H9 (cell line): ENCODE measurements around the gene RFTN2. TPM values are rescaled to one million over a fixed set of nuclear protein-coding genes. Genes with fewer than 3 reads are reported as not detected.
"Not testable (repeated sequence)": the region's sequence is repeated elsewhere in the genome, so short reads cannot be mapped to it uniquely, and the experiment has no call there.

Source experiments
- DNase-seq: peaks from one replicate; pipeline ENCODE4 v3.0.0-alpha.2; 2017
- H2AFZ ChIP-seq: one replicate; pipeline ENCODE4 v1.6.1; 2013; ENCODE audit warnings: mild to moderate bottlenecking, low read length, control low read depth, moderate library complexity
- H2AK5ac ChIP-seq: 2 replicates; pipeline ENCODE4 v1.6.1; 2013; ENCODE audit warnings: low read length, control low read depth, mixed read lengths; ENCODE audit not compliant: insufficient read length
- H2BK120ac ChIP-seq: one replicate; pipeline ENCODE4 v1.6.1; 2013; ENCODE audit warnings: low read depth, mild to moderate bottlenecking, low read length, control low read depth, inconsistent platforms; ENCODE audit not compliant: poor library complexity, severe bottlenecking
- H2BK12ac ChIP-seq: 2 replicates; pipeline ENCODE4 v1.6.1; 2013; ENCODE audit warnings: low read length, control low read depth, mixed read lengths, low read depth; ENCODE audit not compliant: insufficient read length
- H2BK15ac ChIP-seq: 2 replicates; pipeline ENCODE4 v1.6.1; 2013; ENCODE audit warnings: low read depth, low read length, control low read depth
- H2BK20ac ChIP-seq: one replicate; pipeline ENCODE4 v1.6.1; 2013; ENCODE audit warnings: low read depth, mild to moderate bottlenecking, low read length, control low read depth, inconsistent platforms; ENCODE audit not compliant: poor library complexity, severe bottlenecking
- H2BK5ac ChIP-seq: 2 replicates; pipeline ENCODE4 v1.6.1; 2013; ENCODE audit warnings: low read length, control low read depth, mixed read lengths; ENCODE audit not compliant: insufficient read length
- H3K14ac ChIP-seq: 2 replicates; pipeline ENCODE4 v1.6.1; 2013; ENCODE audit warnings: low read length, control low read depth; ENCODE audit not compliant: insufficient read depth
- H3K18ac ChIP-seq: 2 replicates; pipeline ENCODE4 v1.6.1; 2013; ENCODE audit warnings: low read depth, mild to moderate bottlenecking, mixed read lengths, low read length, control low read depth; ENCODE audit not compliant: insufficient read length
- H3K23ac ChIP-seq: 2 replicates; pipeline ENCODE4 v1.6.1; 2013; ENCODE audit warnings: low read length, control low read depth, mixed read lengths, low read depth; ENCODE audit not compliant: insufficient read length
- H3K23me2 ChIP-seq: 2 replicates; pipeline ENCODE4 v1.6.1; 2013; ENCODE audit warnings: low read depth, mild to moderate bottlenecking, mixed read lengths, low read length, control low read depth; ENCODE audit not compliant: insufficient read length, poor library complexity, severe bottlenecking
- H3K27ac ChIP-seq: 2 replicates; pipeline ENCODE4 v1.5.1; 2013; ENCODE audit warnings: low read length, control low read depth, mixed read lengths, low read depth; ENCODE audit not compliant: insufficient read length
- H3K27me3 ChIP-seq: 2 replicates; pipeline ENCODE4 v1.6.1; 2013; ENCODE audit warnings: low read length, control low read depth, inconsistent platforms; ENCODE audit not compliant: insufficient read depth
- H3K4ac ChIP-seq: 2 replicates; pipeline ENCODE4 v1.6.1; 2013; ENCODE audit warnings: low read depth, mild to moderate bottlenecking, control low read depth, inconsistent platforms, low read length, moderate library complexity
- H3K4me1 ChIP-seq: 2 replicates; pipeline ENCODE4 v1.6.1; 2013; ENCODE audit warnings: low read length, control low read depth, inconsistent platforms; ENCODE audit not compliant: insufficient read depth
- H3K4me2 ChIP-seq: 2 replicates; pipeline ENCODE4 v1.6.1; 2013; ENCODE audit warnings: low read length, control low read depth, mixed read lengths; ENCODE audit not compliant: insufficient read length, insufficient read depth
- H3K56ac ChIP-seq: 2 replicates; pipeline ENCODE4 v1.6.1; 2013; ENCODE audit warnings: low read depth, mild to moderate bottlenecking, mixed read lengths, low read length, control low read depth; ENCODE audit not compliant: insufficient read length
- H3K79me1 ChIP-seq: 2 replicates; pipeline ENCODE4 v1.6.1; 2013; ENCODE audit warnings: low read depth, mild to moderate bottlenecking, moderate library complexity, low read length, control low read depth, inconsistent platforms; ENCODE audit not compliant: insufficient read depth, poor library complexity, severe bottlenecking
- H3K79me2 ChIP-seq: 2 replicates; pipeline ENCODE4 v1.6.1; 2013; ENCODE audit warnings: low read length, control low read depth, inconsistent platforms; ENCODE audit not compliant: insufficient read depth
- H3K9ac ChIP-seq: 2 replicates; pipeline ENCODE4 v1.6.1; 2013; ENCODE audit warnings: low read length, control low read depth, mixed read lengths; ENCODE audit not compliant: insufficient read length; ENCODE audit errors: extremely low read depth
- H3K9me3 ChIP-seq: one replicate; pipeline ENCODE4 v1.6.1; 2013; ENCODE audit warnings: low read depth, low read length, inconsistent platforms; ENCODE audit not compliant: control insufficient read depth
- H3T11ph ChIP-seq: one replicate; pipeline ENCODE4 v1.6.1; 2013; ENCODE audit warnings: mild to moderate bottlenecking, low read length, control low read depth, inconsistent platforms
- H4K20me1 ChIP-seq: one replicate; pipeline ENCODE4 v1.6.1; 2013; ENCODE audit not compliant: control insufficient read depth, insufficient read length, insufficient read depth
- H4K5ac ChIP-seq: 2 replicates; pipeline ENCODE4 v1.6.1; 2013; ENCODE audit warnings: low read depth, mild to moderate bottlenecking, mixed read lengths, low read length, control low read depth; ENCODE audit not compliant: insufficient read length
- H4K8ac ChIP-seq: replicated peaks from 2 replicates; pipeline ENCODE4 v1.6.1; 2013; ENCODE audit warnings: low read length, control low read depth, mixed read lengths, low read depth; ENCODE audit not compliant: insufficient read length
- H4K91ac ChIP-seq: 2 replicates; pipeline ENCODE4 v1.6.1; 2013; ENCODE audit warnings: low read depth, mild to moderate bottlenecking, moderate library complexity, mixed read lengths, low read length, control low read depth; ENCODE audit not compliant: insufficient read length
- H3K27ac Mint-ChIP-seq, 3 experiments: 2 replicates in 2 of 3; 3 replicates in 1 of 3; pipeline ENCODE4 v1.8.0; 2020 to 2021; ENCODE audit warnings: mixed read lengths in 3 of 3, mild to moderate bottlenecking in 1 of 3, moderate library complexity in 1 of 3
- H3K27me3 Mint-ChIP-seq: 2 replicates; pipeline ENCODE4 v1.8.0; 2021; ENCODE audit warnings: low read depth, mild to moderate bottlenecking, moderate library complexity, mixed read lengths
- H3K36me3 Mint-ChIP-seq, 3 experiments: 2 replicates in 2 of 3; 3 replicates in 1 of 3; pipeline ENCODE4 v1.8.0; 2020 to 2021; ENCODE audit warnings: low read depth in 3 of 3, mixed read lengths in 3 of 3; ENCODE audit not compliant: insufficient read depth in 1 of 3
- H3K4me1 Mint-ChIP-seq, 2 experiments: 2 replicates each; pipeline ENCODE4 v1.8.0; 2020; ENCODE audit warnings: mixed read lengths in 2 of 2
- H3K4me3 Mint-ChIP-seq, 2 experiments: 2 replicates in 1 of 2; 3 replicates in 1 of 2; pipeline ENCODE4 v1.8.0; 2020 to 2021; ENCODE audit warnings: mild to moderate bottlenecking in 2 of 2, mixed read lengths in 2 of 2, moderate library complexity in 1 of 2
- H3K9me3 Mint-ChIP-seq, 2 experiments: 2 replicates in 1 of 2; 3 replicates in 1 of 2; pipeline ENCODE4 v1.8.0; 2020; ENCODE audit warnings: mild to moderate bottlenecking in 2 of 2, mixed read lengths in 2 of 2, moderate library complexity in 1 of 2
- WGBS: extraction: QIAGEN DNeasy Blood & Tissue Kit; methylation state at CpG from one replicate; pipeline ENCODE4 v1.1.7; 2013; ENCODE audit warnings: missing lambda C conversion rate, low lambda C conversion rate, mixed read lengths; ENCODE audit not compliant: insufficient read length; ENCODE audit errors: extremely low coverage; 5-methylcytosine and 5-hydroxymethylcytosine counted together
- total RNA-seq: library from RNA; stranded (reverse); gene quantifications from 2 replicates; pipeline ENCODE4 v1.2.1, GENCODE V29; 2021
- TF ChIP-seq, protein P1 (sequence below): fragments of 200-600 bp; sonication (generic); conservative IDR thresholded peaks from 3 replicates; pipeline ENCODE4 v1.8.0; 2021; ENCODE audit warnings: antibody characterized with exemption, mild to moderate bottlenecking

The RFTN2 gene
- total RNA-seq, 1 experiment from 2014 or later: 0.28 TPM

DNA sequence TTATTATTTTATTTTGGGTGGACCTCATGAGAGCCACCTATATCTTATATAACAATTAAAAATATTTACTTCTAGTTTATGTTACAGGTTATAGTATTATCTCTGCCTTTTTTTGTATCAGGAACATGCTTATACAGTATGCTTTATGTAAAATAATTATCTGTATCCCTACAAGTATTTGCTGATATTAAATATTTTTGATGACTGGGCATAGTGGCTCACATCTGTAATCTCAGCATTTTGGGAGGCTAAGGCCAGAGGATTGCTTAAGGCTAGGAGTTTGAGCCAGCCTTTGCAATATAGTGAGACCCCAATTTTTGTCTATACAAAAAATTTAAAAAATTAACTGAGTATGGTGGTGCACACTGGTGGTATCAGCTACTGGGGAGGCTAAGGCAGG is 119.9 kb downstream of the RFTN2 start:
- H2BK15ac ChIP-seq: no peak overlapping the region
- no peak overlapping the region for H2BK5ac ChIP-seq
- no peak overlapping the region for H3K18ac ChIP-seq
- no peak overlapping the region for H3K4ac ChIP-seq
- no peak overlapping the region for H2BK20ac ChIP-seq
- H3K9ac ChIP-seq: no peak overlapping the region
- no peak overlapping the region for H2BK120ac ChIP-seq
- no peak overlapping the region for H4K5ac ChIP-seq
- H3K79me1 ChIP-seq: no peaks in the 10 kb centered on the region
- 0 out of 7 replicates have a peak overlapping the region, but pooled peaks of 1 of the 3 experiments have one; percentile 48 for H3K27ac Mint-ChIP-seq
- no peak overlapping the region for H4K8ac ChIP-seq
- H3K9me3 ChIP-seq: no peaks in the 10 kb centered on the region
- H3K23ac ChIP-seq: no peak overlapping the region
- no peak overlapping the region for H3K4me3 Mint-ChIP-seq
- H4K91ac ChIP-seq: no peak overlapping the region
- H3K4me1 ChIP-seq: no peaks in the 10 kb centered on the region
- DNase-seq: no peak
- H3K27me3 Mint-ChIP-seq: no peaks in the 10 kb centered on the region
- no peaks in the 10 kb centered on the region for H3K9me3 Mint-ChIP-seq
- H3T11ph ChIP-seq: no peak overlapping the region
- peaks cover 9 to 39% (median 16%) of the 10 kb centered on the region in 3 experiments; a peak in 6 of 7 replicates for H3K36me3 Mint-ChIP-seq
- H3K27me3 ChIP-seq: no peaks in the 10 kb centered on the region
- no peaks in the 10 kb centered on the region for H4K20me1 ChIP-seq
- H2AK5ac ChIP-seq: no peak overlapping the region
- no peak overlapping the region for H2BK12ac ChIP-seq
- H3K4me2 ChIP-seq: no peak overlapping the region
- no peaks in the 10 kb centered on the region for H3K79me2 ChIP-seq
- H2AFZ ChIP-seq: no peak overlapping the region
- TF ChIP-seq, protein P1, sequence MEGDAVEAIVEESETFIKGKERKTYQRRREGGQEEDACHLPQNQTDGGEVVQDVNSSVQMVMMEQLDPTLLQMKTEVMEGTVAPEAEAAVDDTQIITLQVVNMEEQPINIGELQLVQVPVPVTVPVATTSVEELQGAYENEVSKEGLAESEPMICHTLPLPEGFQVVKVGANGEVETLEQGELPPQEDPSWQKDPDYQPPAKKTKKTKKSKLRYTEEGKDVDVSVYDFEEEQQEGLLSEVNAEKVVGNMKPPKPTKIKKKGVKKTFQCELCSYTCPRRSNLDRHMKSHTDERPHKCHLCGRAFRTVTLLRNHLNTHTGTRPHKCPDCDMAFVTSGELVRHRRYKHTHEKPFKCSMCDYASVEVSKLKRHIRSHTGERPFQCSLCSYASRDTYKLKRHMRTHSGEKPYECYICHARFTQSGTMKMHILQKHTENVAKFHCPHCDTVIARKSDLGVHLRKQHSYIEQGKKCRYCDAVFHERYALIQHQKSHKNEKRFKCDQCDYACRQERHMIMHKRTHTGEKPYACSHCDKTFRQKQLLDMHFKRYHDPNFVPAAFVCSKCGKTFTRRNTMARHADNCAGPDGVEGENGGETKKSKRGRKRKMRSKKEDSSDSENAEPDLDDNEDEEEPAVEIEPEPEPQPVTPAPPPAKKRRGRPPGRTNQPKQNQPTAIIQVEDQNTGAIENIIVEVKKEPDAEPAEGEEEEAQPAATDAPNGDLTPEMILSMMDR: no peak
- no peak overlapping the region for H3K14ac ChIP-seq
- H3K56ac ChIP-seq: no peak overlapping the region
- no peaks in the 10 kb centered on the region for H3K4me1 Mint-ChIP-seq
- no peaks in the 10 kb centered on the region for H3K23me2 ChIP-seq
- no peak overlapping the region for H3K27ac ChIP-seq

DNA sequence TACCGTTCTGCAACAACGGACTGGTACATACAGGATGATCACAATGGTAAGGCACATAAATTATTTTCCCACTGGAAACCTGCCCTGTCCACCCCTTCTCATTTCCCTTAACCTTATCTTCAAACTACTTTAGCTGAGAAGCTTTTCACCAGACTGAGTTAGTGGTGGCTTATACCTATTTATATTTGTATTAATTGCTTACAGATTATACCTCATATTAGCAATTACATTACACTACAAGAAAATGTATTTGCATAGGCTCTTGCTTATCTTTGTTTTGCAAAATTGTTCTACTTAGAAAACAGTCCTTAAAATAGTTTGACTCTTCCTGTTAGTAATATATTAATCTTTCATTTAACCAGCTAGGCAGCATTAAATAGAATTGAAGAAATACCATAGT is 124.1 kb downstream of the RFTN2 start:
- H4K20me1 ChIP-seq, H3K56ac ChIP-seq, H3K23ac ChIP-seq, H2BK5ac ChIP-seq, H3K27me3 Mint-ChIP-seq, H2BK12ac ChIP-seq, H3K9me3 Mint-ChIP-seq, H2AK5ac ChIP-seq, H3K4me3 Mint-ChIP-seq, H3K9me3 ChIP-seq, H3K4me1 ChIP-seq, H2BK15ac ChIP-seq, H3K18ac ChIP-seq, H2BK20ac ChIP-seq, H4K5ac ChIP-seq, H3K27me3 ChIP-seq, H4K91ac ChIP-seq, H3K27ac Mint-ChIP-seq, H3K23me2 ChIP-seq, H3K14ac ChIP-seq, H3T11ph ChIP-seq, H3K9ac ChIP-seq, H3K4me2 ChIP-seq, H3K4ac ChIP-seq, H3K79me1 ChIP-seq, H4K8ac ChIP-seq, DNase-seq, H2BK120ac ChIP-seq, H3K4me1 Mint-ChIP-seq, H3K27ac ChIP-seq, H3K79me2 ChIP-seq, H2AFZ ChIP-seq: not testable (repeated sequence)
- peaks cover 20 to 56% (median 27%) of the 10 kb centered on the region in 3 experiments for H3K36me3 Mint-ChIP-seq
- WGBS: no CpG with 5 or more reads among the region's 2 CpGs
